ENCODE results near the gene NCOA7.
"Not testable (repeated sequence)": the region's sequence is repeated elsewhere in the genome, so short reads cannot be mapped to it uniquely, and the experiment has no call there.

The NCOA7 gene

GRCh38 chr6:125868678-125869395, 78.1 kb downstream of the NCOA7 start:
- DNase-seq (ENCODE audit: low read depth): no peak

DNA sequence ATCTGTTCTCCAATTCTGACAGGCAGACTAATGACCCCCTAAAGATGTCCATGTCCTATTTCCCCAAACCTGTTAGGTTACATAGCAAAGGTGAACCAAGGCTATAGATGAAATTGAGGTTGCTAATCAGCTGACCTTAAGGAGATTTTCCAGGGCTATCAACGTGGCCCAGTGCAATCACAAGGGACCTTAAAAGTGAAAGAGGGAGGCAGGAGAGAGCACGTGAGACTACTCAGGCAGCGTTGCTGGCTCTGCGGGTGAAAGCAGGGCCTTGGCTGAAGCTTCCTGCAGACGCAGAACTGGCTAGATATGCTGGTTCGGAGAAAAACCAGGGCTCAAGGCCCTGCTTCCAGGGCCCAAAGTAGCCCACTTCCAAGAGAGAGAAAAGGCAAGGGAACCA, 78.7 kb downstream of the NCOA7 start:
- no peak for DNase-seq (ENCODE audit: low read depth)

- DNase-seq (ENCODE audit: low read depth): no peak
These were observed 80.6 kb downstream of the NCOA7 start for GRCh38 chr6:125871365-125871764.

DNA sequence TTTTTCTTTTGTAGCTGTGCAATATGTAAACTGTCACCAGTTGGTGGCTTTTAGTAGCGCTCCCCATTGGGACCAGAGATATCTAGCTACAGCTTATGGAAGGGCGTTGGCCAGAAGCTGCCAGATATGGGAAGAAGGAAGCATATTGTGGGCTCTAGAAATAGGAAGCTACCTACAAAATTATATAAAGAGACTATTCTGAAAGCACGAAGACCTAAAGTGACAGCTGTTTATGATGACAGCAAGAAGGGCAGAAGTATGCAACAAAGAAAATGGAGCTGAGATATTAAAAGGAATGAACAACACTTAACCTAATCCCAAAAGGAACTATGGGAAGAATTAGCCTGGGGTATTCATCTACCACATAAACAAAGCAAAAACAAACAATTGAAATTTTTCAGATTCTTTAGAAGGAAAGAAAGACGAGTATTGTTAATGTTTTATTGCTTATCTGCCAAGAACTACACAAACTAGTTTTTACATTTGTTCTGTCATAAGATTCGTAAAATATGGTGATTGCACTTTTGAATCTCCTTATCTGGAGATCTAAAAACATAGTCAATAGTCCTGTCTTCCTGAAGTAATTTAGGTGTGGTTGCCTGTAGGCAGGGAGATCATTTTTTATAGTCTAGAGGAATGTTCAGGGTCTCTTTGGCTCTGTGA, 81.6 kb downstream of the NCOA7 start:
- no peak for DNase-seq (ENCODE audit: low read depth)

GRCh38 chr6:125882243-125882642, 91.5 kb downstream of the NCOA7 start:
- DNase-seq (ENCODE audit: low read depth): no peak

- DNase-seq (ENCODE audit: low read depth): no peak
These were observed 94.0 kb downstream of the NCOA7 start for GRCh38 chr6:125884634-125885371.

- DNase-seq (ENCODE audit: low read depth): no peak
These were observed 95.3 kb downstream of the NCOA7 start for GRCh38 chr6:125886021-125886420.

DNA sequence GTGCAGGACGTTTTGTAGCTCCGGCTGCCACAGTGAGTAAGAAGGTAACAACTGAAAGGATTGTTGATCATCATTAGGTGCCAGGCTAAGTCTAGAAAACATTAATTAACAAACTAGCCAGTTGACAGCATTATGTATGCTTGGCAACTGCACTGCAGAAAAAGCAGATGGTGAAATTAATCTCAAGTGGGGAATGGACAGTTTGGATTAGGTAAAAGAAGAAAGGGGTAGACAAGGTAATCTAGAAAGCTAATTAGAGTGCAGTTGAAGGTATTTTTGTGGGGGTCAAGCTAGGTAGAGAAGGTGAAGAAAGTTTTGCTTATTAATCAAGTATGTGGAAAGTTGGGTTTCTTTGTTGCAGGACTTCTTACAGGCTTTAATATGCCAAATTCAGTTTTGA, 96.2 kb downstream of the NCOA7 start:
- no peak for DNase-seq (ENCODE audit: low read depth)

DNA sequence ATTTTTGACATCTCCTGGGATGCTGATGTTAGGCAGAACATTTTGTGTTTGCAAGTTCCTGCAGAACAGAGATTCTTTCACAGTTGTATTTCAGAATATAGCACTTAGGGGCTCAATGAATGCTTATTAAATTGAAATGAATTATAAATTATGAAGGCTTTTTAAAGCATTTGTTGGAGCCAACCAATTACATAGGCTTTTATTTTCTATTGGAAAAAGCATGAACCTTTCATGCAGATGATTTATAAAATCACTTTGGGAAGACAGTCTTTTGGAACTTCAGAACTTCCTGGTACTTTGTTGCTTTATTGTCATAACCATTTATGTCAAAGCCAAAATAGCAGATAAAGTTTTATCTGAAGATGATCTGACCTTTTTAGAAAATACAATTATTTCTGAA, 96.6 kb downstream of the NCOA7 start:
- DNase-seq (ENCODE audit: low read depth): no peak

DNA sequence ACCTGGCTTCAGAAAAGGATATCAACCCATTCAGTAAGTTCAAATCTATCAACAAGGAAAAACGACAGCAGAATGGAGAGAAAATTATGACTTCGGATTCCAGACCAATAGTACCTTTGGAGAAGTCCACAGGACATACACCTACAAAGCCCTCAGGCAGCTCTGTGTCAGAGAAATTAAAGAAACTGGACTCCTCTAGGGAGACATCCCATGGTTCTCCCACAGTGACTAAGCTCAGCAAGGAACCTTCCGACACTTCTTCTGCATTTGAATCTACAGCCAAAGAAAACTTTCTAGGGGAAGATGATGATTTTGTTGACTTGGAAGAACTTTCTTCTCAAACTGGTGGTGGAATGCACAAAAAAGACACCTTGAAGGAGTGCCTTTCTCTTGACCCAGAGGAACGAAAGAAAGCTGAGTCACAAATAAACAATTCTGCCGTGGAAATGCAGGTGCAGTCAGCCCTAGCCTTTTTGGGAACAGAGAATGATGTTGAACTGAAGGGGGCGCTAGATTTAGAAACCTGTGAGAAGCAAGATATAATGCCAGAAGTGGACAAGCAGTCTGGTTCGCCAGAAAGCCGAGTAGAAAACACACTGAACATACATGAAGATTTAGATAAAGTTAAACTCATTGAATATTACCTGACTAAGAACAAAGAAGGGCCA, 98.4 kb downstream of the NCOA7 start:
- DNase-seq (ENCODE audit: low read depth): no peak

DNA sequence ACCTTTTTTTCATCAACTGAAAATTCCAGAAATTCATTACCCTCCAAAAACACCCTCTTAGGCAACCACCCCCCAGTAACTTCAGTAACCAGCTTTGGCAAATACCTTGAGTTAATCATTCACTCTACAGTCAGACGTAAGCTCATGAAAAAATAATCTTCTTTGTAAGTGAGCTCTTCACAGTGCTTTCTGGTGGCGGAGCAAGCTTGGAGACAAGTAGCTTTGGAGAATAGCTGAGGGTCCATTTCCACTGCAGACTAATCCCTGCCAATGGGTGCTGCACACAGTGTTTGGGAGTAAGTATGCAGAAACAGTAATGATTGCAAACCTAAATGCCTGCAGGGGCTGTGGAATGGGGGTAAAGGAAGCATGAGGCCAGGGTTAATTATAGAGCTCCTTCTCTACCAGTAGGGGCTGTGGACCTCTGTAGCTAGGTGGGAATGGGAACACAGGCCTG, 109.0 kb downstream of the NCOA7 start:
- no peak for DNase-seq (ENCODE audit: low read depth)

DNA sequence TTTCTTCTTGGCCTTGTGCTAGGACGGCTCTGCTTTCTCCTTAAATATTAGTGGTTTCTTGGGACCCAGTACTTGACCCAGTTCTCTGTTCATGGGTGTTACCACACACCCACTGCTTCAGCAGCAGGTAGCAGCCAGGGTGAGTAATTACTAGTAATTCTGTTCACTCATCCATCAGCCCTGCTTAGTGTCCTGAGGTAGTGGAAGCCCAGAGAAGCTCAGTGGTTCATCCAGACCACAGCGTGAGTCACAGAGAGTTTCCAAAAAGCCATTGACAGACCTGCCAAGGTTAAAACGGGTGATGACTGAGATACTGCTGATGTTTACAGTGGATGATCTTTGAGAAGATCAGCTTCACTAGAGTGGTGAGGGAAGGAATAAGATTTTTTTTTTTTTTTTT, 114.1 kb downstream of the NCOA7 start:
- DNase-seq (ENCODE audit: low read depth): peak; percentile 55

- DNase-seq (ENCODE audit: low read depth): peak; percentile 20
These were observed 115.6 kb downstream of the NCOA7 start for GRCh38 chr6:125906158-125906998.

GRCh38 chr6:125910527-125910926, 119.8 kb downstream of the NCOA7 start:
- no peak for DNase-seq (ENCODE audit: low read depth)

- not testable (repeated sequence) for DNase-seq (ENCODE audit: low read depth)
These were observed 120.3 kb downstream of the NCOA7 start for GRCh38 chr6:125911051-125911451.

DNA sequence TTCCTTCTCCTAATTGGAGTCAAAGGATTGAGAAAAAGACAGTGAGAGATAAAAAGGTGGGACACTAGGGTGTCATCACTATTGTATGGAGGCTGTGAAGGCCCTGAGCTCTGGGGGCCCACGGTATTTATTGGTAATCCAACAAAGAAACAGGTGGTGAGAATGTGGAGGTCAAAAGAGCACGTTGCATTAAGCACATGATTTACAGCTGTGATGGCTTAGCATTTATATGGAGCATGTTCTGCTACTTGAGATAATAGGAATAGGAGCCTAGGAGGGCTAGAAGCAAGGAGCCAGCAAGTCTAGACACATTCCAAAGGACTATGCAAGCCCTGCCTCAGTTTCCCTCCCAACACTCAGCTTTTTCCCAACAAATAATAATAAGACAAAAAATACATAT, 121.7 kb downstream of the NCOA7 start:
- not testable (repeated sequence) for DNase-seq (ENCODE audit: low read depth)

DNA sequence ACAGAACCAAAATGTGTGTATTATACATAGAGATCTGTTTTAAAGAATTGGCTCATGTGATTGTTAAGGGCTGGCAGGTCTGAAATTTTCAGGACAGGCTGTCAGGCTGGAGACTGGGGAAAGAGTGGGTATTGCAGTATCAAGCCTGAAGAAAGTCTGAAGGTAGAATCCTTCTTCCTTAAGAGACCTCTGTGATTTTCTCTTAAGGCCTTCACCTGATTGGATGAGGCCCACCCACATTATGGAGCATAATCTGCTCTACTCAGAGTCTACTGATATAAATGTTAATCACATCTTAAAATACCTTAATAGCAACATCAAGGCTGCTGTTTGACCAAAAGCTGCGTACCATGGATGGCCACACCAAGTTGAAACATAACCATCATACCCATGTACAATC, 122.4 kb downstream of the NCOA7 start:
- no peak for DNase-seq (ENCODE audit: low read depth)

DNA sequence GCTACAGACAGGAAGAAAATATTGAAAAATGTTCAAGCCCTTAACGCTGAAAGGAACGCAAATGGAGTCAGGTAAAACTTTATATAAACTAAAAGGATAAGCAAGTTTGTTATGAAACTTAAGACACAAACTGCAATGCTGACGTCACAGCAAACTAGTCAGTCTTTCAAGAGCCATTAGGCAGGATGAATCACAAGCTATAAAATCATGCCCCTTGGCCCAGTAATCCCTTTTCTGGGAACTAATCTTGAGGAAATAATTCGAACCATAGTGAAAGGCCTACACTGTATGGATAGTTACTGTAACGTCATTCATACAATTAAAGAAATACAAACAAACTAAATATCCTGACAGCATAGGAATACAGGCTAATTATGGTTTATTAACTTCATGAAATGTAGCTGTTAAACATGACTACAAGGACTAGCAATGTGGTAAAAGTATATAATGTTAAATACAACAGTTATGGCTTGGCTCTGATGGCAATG, 123.1 kb downstream of the NCOA7 start:
- no peak for DNase-seq (ENCODE audit: low read depth)

DNA sequence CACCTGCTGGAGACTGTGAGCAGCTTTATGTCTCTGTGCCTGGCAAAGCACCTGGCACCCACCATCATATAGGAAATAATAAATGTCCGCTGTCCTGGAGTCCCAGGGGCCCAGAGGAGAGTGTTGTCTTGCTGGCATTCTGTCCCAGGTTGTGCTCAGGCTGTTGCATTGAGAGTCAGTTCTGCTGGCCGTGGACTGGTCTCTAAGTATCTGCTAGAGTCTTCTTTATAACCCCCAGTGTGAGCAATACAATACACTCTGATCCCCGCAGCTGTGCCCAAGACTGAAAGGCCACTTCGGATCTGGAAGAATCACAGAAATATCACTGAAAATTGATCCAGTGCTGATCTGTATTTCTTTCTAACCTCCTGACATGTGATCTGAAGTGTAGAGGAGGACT, 127.5 kb downstream of the NCOA7 start:
- DNase-seq (ENCODE audit: low read depth): no peak

DNA sequence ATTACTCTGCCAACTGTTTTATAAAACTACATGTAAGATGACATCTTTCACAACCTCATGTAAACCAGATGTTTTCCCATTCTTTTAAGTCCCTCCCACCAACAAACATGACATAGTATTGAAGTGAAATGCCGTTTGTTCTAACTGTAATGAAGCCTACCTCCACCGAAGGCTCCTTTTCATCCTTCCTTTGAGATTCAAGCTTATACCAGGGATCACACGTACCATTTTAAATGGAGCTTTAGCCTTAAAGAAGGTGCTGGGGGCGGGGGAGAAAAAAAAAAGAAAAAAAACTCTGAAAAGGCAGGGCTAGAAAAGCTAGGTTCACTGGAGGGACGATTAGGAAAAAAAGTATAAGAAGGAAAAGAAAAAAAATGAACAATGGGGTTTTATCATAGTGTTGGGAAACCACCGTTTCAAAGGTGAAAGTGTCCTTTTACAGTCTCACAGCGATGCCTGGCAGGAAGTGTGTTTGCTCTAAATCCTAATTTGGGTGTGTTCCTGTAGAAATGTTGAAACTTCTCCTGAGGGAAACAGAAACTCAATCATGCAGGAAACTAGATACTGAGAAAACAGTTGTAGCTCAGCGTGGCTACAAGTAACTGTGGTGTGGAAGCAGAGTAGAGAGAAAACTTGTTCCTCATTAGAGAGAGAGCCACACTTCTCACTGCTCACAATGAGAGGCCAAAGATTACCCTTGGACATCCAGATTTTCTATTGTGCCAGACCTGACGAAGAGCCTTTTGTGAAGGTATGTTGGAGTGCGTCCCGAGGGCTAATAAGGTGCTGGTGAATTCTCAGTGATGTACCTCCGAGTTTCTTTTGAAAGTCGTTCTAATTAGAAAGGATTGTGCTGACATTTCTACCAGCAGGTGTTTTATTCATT, 128.2 kb downstream of the NCOA7 start:
- DNase-seq (ENCODE audit: low read depth): peak; percentile 28

Measured in activated T-helper 9 cell treated with anti-CD3 and anti-CD28 coated beads, Interleukin-2, amount 50 U/mL, for 16 hours (primary cell).